GM21723 (cell line): ENCODE results near the gene HERC2.

Experiments
- ATAC-seq: cut with Tn5 transposase; IDR thresholded peaks from one replicate; pipeline ENCODE4 v1.9.1; 2021; ENCODE audit warnings: mild to moderate bottlenecking, moderate library complexity; ENCODE audit not compliant: unreplicated experiment

HERC2 gene

GRCh38 chr15:28068930-28069329 lies 253.0 kb downstream of the HERC2 start:
- ATAC-seq, result no peak

GRCh38 chr15:28066231-28066630 lies 255.7 kb downstream of the HERC2 start:
- no peak for ATAC-seq
